ENCODE results near the gene P4HA2. TPM values are rescaled to one million over a fixed set of nuclear protein-coding genes. Genes with fewer than 3 reads are reported as not detected.

Gene P4HA2
- total and polyA plus RNA-seq, 2 of the 13 experiments (the other 11 are each of a cell fraction or from before 2014, with no cell fraction given): 37.7 to 126 TPM

DNA sequence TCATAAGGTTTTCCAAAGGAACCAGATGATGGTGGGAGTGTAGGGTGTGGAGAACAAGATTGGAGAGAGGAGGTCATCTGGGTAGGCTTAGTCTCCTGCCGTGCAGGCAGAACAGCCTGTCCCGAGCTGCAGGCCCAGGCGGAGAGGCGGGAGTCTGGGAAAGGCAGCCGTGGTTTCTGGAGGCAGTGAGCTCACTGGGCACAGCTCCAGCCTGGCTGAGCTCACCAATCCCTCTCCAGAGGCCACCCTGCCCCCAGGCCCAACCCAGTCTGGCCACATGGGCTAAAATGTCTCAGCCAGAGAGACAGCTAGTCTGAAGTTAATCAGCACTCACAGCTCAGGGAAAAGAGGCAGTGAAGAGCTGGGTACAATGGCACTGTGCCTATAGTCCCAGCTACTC, 12.3 kb downstream of the P4HA2 start:
- POLR2A ChIA-PET: interaction anchor here (0.9 kb wide), 1 partner anchor 275 kb away, joined by 3 read pairs; the partner anchor contains the start of gene IRF1

GRCh38 chr5:132214491-132214890, 13.2 kb downstream of the P4HA2 start:
- ATAC-seq (no peak), FAIRE-seq (no peak), DNase-seq (ENCODE audit: low spot score) (no peak)
- no peaks in the 10 kb centered on the region for H3K9me3 ChIP-seq (ENCODE audit: low read length)
- CTCF ChIA-PET (ENCODE audit: low intra/inter-chr PET ratio, low total read pairs): no interaction called here
- intact Hi-C loops (cut with micrococcal nuclease; ENCODE audit: unreplicated experiment): no loop called here
- no TSS peak for BruUV-seq (replicated peaks)
- no peaks in the 10 kb centered on the region for H3K79me2 ChIP-seq (ENCODE audit: insufficient read depth, low read length)
- in situ Hi-C loops (cut with HindIII; ENCODE audit: extremely low pct_ligation_motif_present, low pct_unique_long_range_greater_than_20kb): no loop called here
- no peak overlapping the region for H3K4me2 ChIP-seq (ENCODE audit: low read depth, low read length)
- no peaks in the 10 kb centered on the region for H3K27me3 ChIP-seq (ENCODE audit: control insufficient read depth in 1 of 2, insufficient read depth in 2 of 2, low read length in 2 of 2)
- H3K4me3 ChIP-seq (replicated peaks in 1 of 3; ENCODE audit: insufficient read depth in 1 of 3, low read depth in 2 of 3, low read length in 3 of 3): no peak overlapping the region
- no peaks in the 10 kb centered on the region for H4K20me1 ChIP-seq (ENCODE audit: insufficient read depth, low read length)
- H3K36me3 ChIP-seq (replicated peaks in 1 of 2; ENCODE audit: control insufficient read depth in 1 of 2, insufficient read depth in 2 of 2, low read length in 2 of 2): peaks cover 18 to 74% of the 10 kb centered on the region in 2 experiments
- H3K9ac ChIP-seq (ENCODE audit: insufficient read depth, low read depth, low read length): no peak overlapping the region
- H3K4me1 ChIP-seq (ENCODE audit: insufficient read depth, low read length): no peaks in the 10 kb centered on the region
- no peak overlapping the region for H2AFZ ChIP-seq (ENCODE audit: low read length)
- POLR2A ChIA-PET: no interaction called here
- WGBS (ENCODE audit: low lambda C conversion rate): 100% methylated on average over 2 of the region's 4 CpGs
- no peak overlapping the region for H3K27ac ChIP-seq (ENCODE audit: extremely low read length, insufficient read depth, low read length)
- TF ChIP-seq ZKSCAN1 (IDR thresholded peaks at IDR 0.05; ENCODE audit: low read length): no peak
- no peak for TF ChIP-seq HHEX (CRISPR knock-in tag; IDR thresholded peaks at IDR 0.05)
- no peak for TF ChIP-seq SOX6 (IDR thresholded peaks at IDR 0.05)
- no peak for TF ChIP-seq SOX6 (CRISPR knock-in tag; IDR thresholded peaks at IDR 0.05)
- TF ChIP-seq ZNF367 (CRISPR knock-in tag; IDR thresholded peaks at IDR 0.05; ENCODE audit: borderline replicate concordance): no peak
- TF ChIP-seq, protein P1, sequence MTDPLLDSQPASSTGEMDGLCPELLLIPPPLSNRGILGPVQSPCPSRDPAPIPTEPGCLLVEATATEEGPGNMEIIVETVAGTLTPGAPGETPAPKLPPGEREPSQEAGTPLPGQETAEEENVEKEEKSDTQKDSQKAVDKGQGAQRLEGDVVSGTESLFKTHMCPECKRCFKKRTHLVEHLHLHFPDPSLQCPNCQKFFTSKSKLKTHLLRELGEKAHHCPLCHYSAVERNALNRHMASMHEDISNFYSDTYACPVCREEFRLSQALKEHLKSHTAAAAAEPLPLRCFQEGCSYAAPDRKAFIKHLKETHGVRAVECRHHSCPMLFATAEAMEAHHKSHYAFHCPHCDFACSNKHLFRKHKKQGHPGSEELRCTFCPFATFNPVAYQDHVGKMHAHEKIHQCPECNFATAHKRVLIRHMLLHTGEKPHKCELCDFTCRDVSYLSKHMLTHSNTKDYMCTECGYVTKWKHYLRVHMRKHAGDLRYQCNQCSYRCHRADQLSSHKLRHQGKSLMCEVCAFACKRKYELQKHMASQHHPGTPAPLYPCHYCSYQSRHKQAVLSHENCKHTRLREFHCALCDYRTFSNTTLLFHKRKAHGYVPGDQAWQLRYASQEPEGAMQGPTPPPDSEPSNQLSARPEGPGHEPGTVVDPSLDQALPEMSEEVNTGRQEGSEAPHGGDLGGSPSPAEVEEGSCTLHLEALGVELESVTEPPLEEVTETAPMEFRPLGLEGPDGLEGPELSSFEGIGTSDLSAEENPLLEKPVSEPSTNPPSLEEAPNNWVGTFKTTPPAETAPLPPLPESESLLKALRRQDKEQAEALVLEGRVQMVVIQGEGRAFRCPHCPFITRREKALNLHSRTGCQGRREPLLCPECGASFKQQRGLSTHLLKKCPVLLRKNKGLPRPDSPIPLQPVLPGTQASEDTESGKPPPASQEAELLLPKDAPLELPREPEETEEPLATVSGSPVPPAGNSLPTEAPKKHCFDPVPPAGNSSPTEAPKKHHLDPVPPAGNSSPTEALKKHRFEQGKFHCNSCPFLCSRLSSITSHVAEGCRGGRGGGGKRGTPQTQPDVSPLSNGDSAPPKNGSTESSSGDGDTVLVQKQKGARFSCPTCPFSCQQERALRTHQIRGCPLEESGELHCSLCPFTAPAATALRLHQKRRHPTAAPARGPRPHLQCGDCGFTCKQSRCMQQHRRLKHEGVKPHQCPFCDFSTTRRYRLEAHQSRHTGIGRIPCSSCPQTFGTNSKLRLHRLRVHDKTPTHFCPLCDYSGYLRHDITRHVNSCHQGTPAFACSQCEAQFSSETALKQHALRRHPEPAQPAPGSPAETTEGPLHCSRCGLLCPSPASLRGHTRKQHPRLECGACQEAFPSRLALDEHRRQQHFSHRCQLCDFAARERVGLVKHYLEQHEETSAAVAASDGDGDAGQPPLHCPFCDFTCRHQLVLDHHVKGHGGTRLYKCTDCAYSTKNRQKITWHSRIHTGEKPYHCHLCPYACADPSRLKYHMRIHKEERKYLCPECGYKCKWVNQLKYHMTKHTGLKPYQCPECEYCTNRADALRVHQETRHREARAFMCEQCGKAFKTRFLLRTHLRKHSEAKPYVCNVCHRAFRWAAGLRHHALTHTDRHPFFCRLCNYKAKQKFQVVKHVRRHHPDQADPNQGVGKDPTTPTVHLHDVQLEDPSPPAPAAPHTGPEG (CRISPR knock-in tag; IDR thresholded peaks at IDR 0.05): no peak
- TF ChIP-seq, protein P2, sequence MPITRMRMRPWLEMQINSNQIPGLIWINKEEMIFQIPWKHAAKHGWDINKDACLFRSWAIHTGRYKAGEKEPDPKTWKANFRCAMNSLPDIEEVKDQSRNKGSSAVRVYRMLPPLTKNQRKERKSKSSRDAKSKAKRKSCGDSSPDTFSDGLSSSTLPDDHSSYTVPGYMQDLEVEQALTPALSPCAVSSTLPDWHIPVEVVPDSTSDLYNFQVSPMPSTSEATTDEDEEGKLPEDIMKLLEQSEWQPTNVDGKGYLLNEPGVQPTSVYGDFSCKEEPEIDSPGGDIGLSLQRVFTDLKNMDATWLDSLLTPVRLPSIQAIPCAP (CRISPR knock-in tag; IDR thresholded peaks at IDR 0.05; ENCODE audit: low read depth): no peak
- TF ChIP-seq ZNF558 (CRISPR knock-in tag; IDR thresholded peaks at IDR 0.05; ENCODE audit: borderline replicate concordance): no peak
- no peak for TF ChIP-seq ZNF563 (CRISPR knock-in tag; IDR thresholded peaks at IDR 0.05)

More for the DNA sequence above, 12.3 kb downstream of the P4HA2 start:
- DNase-seq (ENCODE audit: low spot score): no peak
- no TSS peak for BruUV-seq (replicated peaks)
- H4K20me1 ChIP-seq (ENCODE audit: insufficient read depth, low read length): no peaks in the 10 kb centered on the region
- CTCF ChIA-PET (ENCODE audit: low intra/inter-chr PET ratio, low total read pairs): no interaction called here
- H3K4me1 ChIP-seq (ENCODE audit: insufficient read depth, low read length): no peaks in the 10 kb centered on the region
- no peak overlapping the region for H3K4me2 ChIP-seq (ENCODE audit: low read depth, low read length)
- peaks cover 18 to 68% of the 10 kb centered on the region in 2 experiments for H3K36me3 ChIP-seq (replicated peaks in 1 of 2; ENCODE audit: control insufficient read depth in 1 of 2, insufficient read depth in 2 of 2, low read length in 2 of 2)
- H3K27ac ChIP-seq (ENCODE audit: extremely low read length, insufficient read depth, low read length): no peak overlapping the region
- no peak overlapping the region for H2AFZ ChIP-seq (ENCODE audit: low read length)
- intact Hi-C loops (cut with micrococcal nuclease; ENCODE audit: unreplicated experiment) (no loop called here), in situ Hi-C loops (cut with HindIII; ENCODE audit: extremely low pct_ligation_motif_present, low pct_unique_long_range_greater_than_20kb) (no loop called here)
- FAIRE-seq: no peak
- H3K27me3 ChIP-seq (ENCODE audit: control insufficient read depth in 1 of 2, insufficient read depth in 2 of 2, low read length in 2 of 2): no peaks in the 10 kb centered on the region
- no peaks in the 10 kb centered on the region for H3K9me3 ChIP-seq (ENCODE audit: low read length)
- H3K4me3 ChIP-seq (replicated peaks in 1 of 3; ENCODE audit: insufficient read depth in 1 of 3, low read depth in 2 of 3, low read length in 3 of 3): no peak overlapping the region
- no peak for ATAC-seq
- no peaks in the 10 kb centered on the region for H3K79me2 ChIP-seq (ENCODE audit: insufficient read depth, low read length)
- WGBS (ENCODE audit: low lambda C conversion rate): 84% methylated on average over 5 of the region's 5 CpGs
- TF ChIP-seq AGO1 (IDR thresholded peaks at IDR 0.05; ENCODE audit: low read depth, low read length, poor library complexity, severe bottlenecking) (no peak), ZNF660 (CRISPR knock-in tag; IDR thresholded peaks at IDR 0.05; ENCODE audit: borderline replicate concordance, low read depth) (no peak), ZNF724P (CRISPR knock-in tag; IDR thresholded peaks at IDR 0.05; ENCODE audit: borderline replicate concordance) (no peak), SYNCRIP (IDR thresholded peaks at IDR 0.05; ENCODE audit: insufficient read depth, low read depth, low read length) (no peak), NPAS2 (CRISPR knock-in tag; IDR thresholded peaks at IDR 0.05; ENCODE audit: borderline replicate concordance) (no peak)
- H3K9ac ChIP-seq (ENCODE audit: insufficient read depth, low read depth, low read length): no peak overlapping the region
